CD14-positive monocyte (primary cell): ENCODE data around the gene CST9. TPM values are rescaled to one million over a fixed set of nuclear protein-coding genes. Genes with fewer than 3 reads are reported as not detected.

Source experiments
- DNase-seq, 3 donors: peaks; one replicate each; pipeline ENCODE4 v3.0.0-alpha.2; 2011 to 2022
- H2AFZ ChIP-seq: 2 replicates; pipeline ENCODE4 v1.6.0; 2012; ENCODE audit warnings: mild to moderate bottlenecking, low read depth, low read length, inconsistent platforms; ENCODE audit not compliant: insufficient read depth, poor library complexity, severe bottlenecking
- H3K27ac ChIP-seq, 2 donors: 1 replicate in 1 of 2; 2 replicates in 1 of 2; pipeline ENCODE4 v1.5.1; 2012 to 2013; ENCODE audit warnings: low read length in 2 of 2, control low read depth in 1 of 2, inconsistent platforms in 1 of 2, low read depth in 1 of 2, mild to moderate bottlenecking in 1 of 2
- H3K27me3 ChIP-seq, 2 donors: one replicate each; pipeline versions ENCODE4 v1.6.0 to v1.6.1; 2011 to 2013; ENCODE audit warnings: low read length in 2 of 2; ENCODE audit not compliant: control insufficient read depth in 2 of 2, insufficient read depth in 2 of 2
- H3K36me3 ChIP-seq, 2 donors: replicated peaks in 1 of 2; 1 replicate in 1 of 2; 2 replicates in 1 of 2; pipeline versions ENCODE4 v1.5.1 to v1.6.1; 2012 to 2013; ENCODE audit warnings: low read length in 2 of 2, control low read depth in 1 of 2, inconsistent platforms in 1 of 2, mild to moderate bottlenecking in 1 of 2; ENCODE audit not compliant: insufficient read depth in 2 of 2, control insufficient read depth in 1 of 2
- H3K4me1 ChIP-seq, 2 donors: 1 replicate in 1 of 2; 2 replicates in 1 of 2; pipeline versions ENCODE4 v1.5.1 to v1.6.1; 2012 to 2013; ENCODE audit warnings: low read length in 2 of 2, control low read depth in 1 of 2, inconsistent platforms in 1 of 2, mild to moderate bottlenecking in 1 of 2, moderate library complexity in 1 of 2; ENCODE audit not compliant: insufficient read depth in 2 of 2, control insufficient read depth in 1 of 2
- H3K4me2 ChIP-seq: replicated peaks from 2 replicates; pipeline ENCODE3; 2012; ENCODE audit warnings: low read length, moderate library complexity, mild to moderate bottlenecking; ENCODE audit not compliant: poor library complexity, severe bottlenecking; ENCODE audit errors: extremely low read depth
- H3K4me3 ChIP-seq, 3 experiments: fragments of 200-600 bp in 1 of 3; sonication (generic) in 1 of 3; replicated peaks in 1 of 3; 1 replicate in 2 of 3; 2 replicates in 1 of 3; pipeline ENCODE4 v1.5.1; 2011 to 2013; ENCODE audit warnings: low read length in 3 of 3, mild to moderate bottlenecking in 3 of 3, control low read depth in 2 of 3, low read depth in 2 of 3, inconsistent platforms in 1 of 3, moderate library complexity in 1 of 3
- H3K79me2 ChIP-seq: 2 replicates; pipeline ENCODE4 v1.6.0; 2012; ENCODE audit warnings: mild to moderate bottlenecking, control low read depth, inconsistent platforms, low read length, moderate library complexity; ENCODE audit not compliant: insufficient read depth
- H3K9ac ChIP-seq: 2 replicates; pipeline ENCODE4 v1.6.0; 2017; ENCODE audit warnings: low read length, mild to moderate bottlenecking; ENCODE audit not compliant: insufficient read depth, poor library complexity, severe bottlenecking
- H3K9me3 ChIP-seq, 2 donors: replicated peaks in 1 of 2; 1 replicate in 1 of 2; 2 replicates in 1 of 2; pipeline versions ENCODE4 v1.5.1 to v1.6.1; 2012 to 2013; ENCODE audit warnings: low read length in 2 of 2, control low read depth in 1 of 2; ENCODE audit not compliant: control insufficient read depth in 1 of 2, insufficient read depth in 1 of 2
- H4K20me1 ChIP-seq: 2 replicates; pipeline ENCODE4 v1.6.0; 2012; ENCODE audit warnings: mild to moderate bottlenecking, low read length, control low read depth, moderate library complexity; ENCODE audit not compliant: insufficient read depth
- H3K27ac Mint-ChIP-seq, 7 donors: one replicate each; pipeline ENCODE4 v1.8.0; 2020; ENCODE audit warnings: mild to moderate bottlenecking in 7 of 7, mixed read lengths in 7 of 7, moderate library complexity in 6 of 7, inconsistent platforms in 2 of 7
- H3K27me3 Mint-ChIP-seq, 3 donors: one replicate each; pipeline ENCODE4 v1.8.0; 2021 to 2022; ENCODE audit warnings: low read depth in 3 of 3, mild to moderate bottlenecking in 3 of 3, mixed read lengths in 3 of 3, moderate library complexity in 3 of 3, inconsistent platforms in 1 of 3
- H3K36me3 Mint-ChIP-seq, 2 donors: one replicate each; pipeline ENCODE4 v1.8.0; 2020; ENCODE audit warnings: mixed read lengths in 2 of 2, inconsistent platforms in 1 of 2, mild to moderate bottlenecking in 1 of 2
- H3K4me1 Mint-ChIP-seq: one replicate; pipeline ENCODE4 v1.8.0; 2020; ENCODE audit warnings: mild to moderate bottlenecking, mixed read lengths
- H3K4me3 Mint-ChIP-seq, 2 donors: one replicate each; pipeline ENCODE4 v1.8.0; 2020; ENCODE audit warnings: mild to moderate bottlenecking in 2 of 2, mixed read lengths in 2 of 2, moderate library complexity in 1 of 2
- H3K9me3 Mint-ChIP-seq, 7 donors: one replicate each; pipeline ENCODE4 v1.8.0; 2020 to 2022; ENCODE audit warnings: mixed read lengths in 7 of 7, mild to moderate bottlenecking in 6 of 7, moderate library complexity in 6 of 7, inconsistent platforms in 2 of 7
- WGBS: methylation state at CpG from one replicate; pipeline ENCODE4 v1.1.5; 2013; ENCODE audit warnings: missing lambda C conversion rate; ENCODE audit not compliant: insufficient coverage; 5-methylcytosine and 5-hydroxymethylcytosine counted together
- intact Hi-C, 2 donors: fragments of 100-400 bp; cut with micrococcal nuclease; formaldehyde crosslinking; loops; one replicate each; pipeline versions ENCODE4 v1.15.0 to v1.15.1; 2023
- polyA plus RNA-seq, 3 donors: library from polyadenylated mRNA; depleted of rRNA in 1 of 3; unstranded in 2 of 3; stranded (reverse) in 1 of 3; fragments of 300-500 nt in 2 of 3; fragments of >200 nt in 1 of 3; fragmentation: Illumina TruSeq in 2 of 3; gene quantifications; 1 replicate in 2 of 3; 2 replicates in 1 of 3; pipeline ENCODE4 v1.2.3, GENCODE V29; 2012 to 2021
- TF ChIP-seq, protein P1 (sequence below): fragments of 200-600 bp; IDR thresholded peaks from one replicate; pipeline ENCODE4 v1.8.0; 2022; ENCODE audit warnings: antibody characterized with exemption, mild to moderate bottlenecking

The CST9 gene
- polyA plus RNA-seq, 3 donors, result 0.13 TPM; not detected in 2

DNA sequence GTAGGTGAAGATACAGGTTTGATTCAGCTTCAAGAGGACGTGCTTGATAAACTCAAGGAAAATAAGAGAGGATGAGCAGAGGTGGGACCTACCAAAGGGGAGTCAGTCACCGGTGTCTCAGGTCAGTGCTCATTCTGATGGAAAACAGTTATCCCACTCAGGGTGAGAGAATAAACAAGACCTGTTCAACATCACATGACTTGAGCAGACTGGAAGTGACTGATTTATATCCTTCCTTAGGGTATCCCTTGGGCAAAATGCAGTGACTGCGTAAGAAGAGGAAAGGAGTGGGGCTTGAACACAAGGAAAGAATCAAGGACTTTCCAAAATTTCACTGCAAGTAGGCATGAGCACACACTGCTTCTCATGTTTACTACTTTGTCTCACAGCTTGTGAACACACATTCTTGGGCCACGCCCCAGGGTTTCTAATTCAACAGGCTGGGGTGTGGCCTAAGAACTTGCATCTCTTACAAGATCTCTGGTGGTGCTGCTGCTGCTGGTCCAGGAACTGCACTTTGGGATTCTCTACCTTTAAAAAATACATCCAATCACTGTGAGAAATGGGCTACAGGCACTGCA, 20.4 kb upstream of the CST9 start:
- H3K4me1 Mint-ChIP-seq, result peaks cover 65% of the 10 kb centered on the region
- Histone ChIP-seq H3K27me3 (no peaks in the 10 kb centered on the region), H3K4me1 (peaks cover 46 to 51% of the 10 kb centered on the region in 2 donors), H3K79me2 (no peaks in the 10 kb centered on the region), H3K4me3 (no peak overlapping the region), H2AFZ (no peak overlapping the region), H3K36me3 (peaks cover 0 to under 1% of the 10 kb centered on the region in 2 donors), H3K27ac (no peak overlapping the region), H3K9ac (no peak overlapping the region), H4K20me1 (peaks cover 4% of the 10 kb centered on the region), H3K4me2 (no peak overlapping the region), H3K9me3 (no peaks in the 10 kb centered on the region)
- peaks cover 0 to 3% (median 2%) of the 10 kb centered on the region in 3 donors for H3K27me3 Mint-ChIP-seq
- TF ChIP-seq, protein P1, sequence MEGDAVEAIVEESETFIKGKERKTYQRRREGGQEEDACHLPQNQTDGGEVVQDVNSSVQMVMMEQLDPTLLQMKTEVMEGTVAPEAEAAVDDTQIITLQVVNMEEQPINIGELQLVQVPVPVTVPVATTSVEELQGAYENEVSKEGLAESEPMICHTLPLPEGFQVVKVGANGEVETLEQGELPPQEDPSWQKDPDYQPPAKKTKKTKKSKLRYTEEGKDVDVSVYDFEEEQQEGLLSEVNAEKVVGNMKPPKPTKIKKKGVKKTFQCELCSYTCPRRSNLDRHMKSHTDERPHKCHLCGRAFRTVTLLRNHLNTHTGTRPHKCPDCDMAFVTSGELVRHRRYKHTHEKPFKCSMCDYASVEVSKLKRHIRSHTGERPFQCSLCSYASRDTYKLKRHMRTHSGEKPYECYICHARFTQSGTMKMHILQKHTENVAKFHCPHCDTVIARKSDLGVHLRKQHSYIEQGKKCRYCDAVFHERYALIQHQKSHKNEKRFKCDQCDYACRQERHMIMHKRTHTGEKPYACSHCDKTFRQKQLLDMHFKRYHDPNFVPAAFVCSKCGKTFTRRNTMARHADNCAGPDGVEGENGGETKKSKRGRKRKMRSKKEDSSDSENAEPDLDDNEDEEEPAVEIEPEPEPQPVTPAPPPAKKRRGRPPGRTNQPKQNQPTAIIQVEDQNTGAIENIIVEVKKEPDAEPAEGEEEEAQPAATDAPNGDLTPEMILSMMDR, result no peak
- WGBS, result 87% methylated on average over 3 of the region's 4 CpGs
- H3K4me3 Mint-ChIP-seq, result no peak overlapping the region
- intact Hi-C loops, result no loop called here
- peak in 1 of 3 donors; percentile 47 for DNase-seq
- peak overlapping the region in 3 of 7 donors; percentile 3 to 61 (median 9) for H3K27ac Mint-ChIP-seq
- H3K36me3 Mint-ChIP-seq, result peaks cover 15 to 28% of the 10 kb centered on the region in 2 donors
- H3K9me3 Mint-ChIP-seq, result no peaks in the 10 kb centered on the region

DNA sequence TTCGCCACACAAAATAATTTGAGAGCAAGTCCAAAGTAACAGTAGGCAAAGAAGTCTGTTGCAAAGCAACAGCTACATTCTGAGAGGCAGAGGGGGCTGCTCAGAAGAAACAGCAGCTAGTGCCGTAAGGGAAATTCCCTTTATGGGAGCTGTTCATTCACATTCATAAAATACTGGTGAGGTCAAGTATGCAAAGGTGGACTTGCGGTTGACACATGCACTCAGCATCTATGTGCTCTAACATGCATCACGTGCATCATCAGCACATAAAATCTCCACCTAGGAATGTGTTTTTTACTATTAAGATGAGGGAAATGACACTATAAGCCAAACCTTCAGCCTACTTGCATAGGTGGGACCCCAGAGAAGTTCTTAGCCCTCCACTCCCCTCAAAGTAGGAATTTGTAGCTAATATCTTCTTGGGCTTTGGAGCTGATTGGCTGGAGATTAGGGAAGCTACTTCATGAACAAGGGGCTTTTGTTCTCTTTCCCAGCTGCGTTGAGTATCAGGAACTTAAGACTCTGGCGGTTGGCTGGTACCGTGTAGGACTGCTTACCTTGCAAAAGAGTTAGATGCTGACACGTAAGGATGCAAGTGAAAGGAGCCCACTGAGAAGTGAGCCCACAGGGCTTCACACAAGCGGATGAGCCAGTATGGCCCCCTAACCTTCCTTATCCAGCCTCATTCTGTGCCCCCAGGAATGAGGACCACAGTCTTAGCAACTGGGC, 19.7 kb upstream of the CST9 start:
- Histone ChIP-seq H3K4me3 (no peak overlapping the region), H3K27me3 (no peaks in the 10 kb centered on the region), H3K36me3 (no peaks in the 10 kb centered on the region), H4K20me1 (peaks cover 3% of the 10 kb centered on the region), H3K4me1 (peaks cover 44 to 49% of the 10 kb centered on the region in 2 donors), H3K27ac (no peak overlapping the region), H3K4me2 (no peak overlapping the region), H3K79me2 (no peaks in the 10 kb centered on the region), H2AFZ (no peak overlapping the region), H3K9me3 (no peaks in the 10 kb centered on the region), H3K9ac (no peak overlapping the region)
- TF ChIP-seq, protein P1, result no peak
- WGBS, result 63% methylated on average over 6 of the region's 9 CpGs
- Mint-ChIP-seq H3K36me3 (peaks cover 13 to 25% of the 10 kb centered on the region in 2 donors), H3K4me1 (peaks cover 62% of the 10 kb centered on the region), H3K27ac (peak overlapping the region in 2 of 7 donors; percentile 3 to 61), H3K9me3 (no peaks in the 10 kb centered on the region), H3K4me3 (no peak overlapping the region), H3K27me3 (peaks cover 2 to 3% (median 2%) of the 10 kb centered on the region in 3 donors)
- intact Hi-C loops, result no loop called here
- no peak for DNase-seq
